ENCODE results near the gene SSR2. TPM values are rescaled to one million over a fixed set of nuclear protein-coding genes. Genes with fewer than 3 reads are reported as not detected.

The SSR2 gene
- total RNA-seq, 4 donors from 2014 or later = 197 to 397 (median 308) TPM

- ATAC-seq (ENCODE audit: low FRiP score) (no peak), DNase-seq (ENCODE audit: low spot score) (no peak)
- TF ChIP-seq CTCF (IDR thresholded peaks at IDR 0.05) = no peak
Measured at GRCh38 chr1:155960081-155960745, 60.5 kb downstream of the SSR2 start.

Other genes with a start within 250 kb of the SSR2 start
- 10 to 100 TPM; 21.5 to 52.0 (median 37.9) TPM for gene GON4L, start 163.7 kb downstream of the SSR2 start, total RNA-seq
- gene SYT11, start 161.4 kb downstream of the SSR2 start, total RNA-seq = 10 to 100 TPM in 1 of 4 donors, 1 to 10 TPM in 3; 4.2 to 11.2 (median 6.2) TPM
- gene RIT1, start 109.6 kb downstream of the SSR2 start, total RNA-seq = 10 to 100 TPM; 27.1 to 38.5 (median 32.9) TPM
- 10 to 100 TPM; 28.8 to 54.2 (median 42.7) TPM for gene KHDC4, start 86.5 kb downstream of the SSR2 start, total RNA-seq
- not detected for gene RXFP4, start 79.3 kb downstream of the SSR2 start, total RNA-seq
- gene ARHGEF2, start 42.4 kb downstream of the SSR2 start, total RNA-seq = 100 to 1,000 TPM in 2 of 4 donors, 10 to 100 TPM in 2; 89.5 to 151 (median 98.6) TPM
- 10 to 100 TPM; 16.2 to 24.5 (median 18.6) TPM for gene UBQLN4, start 32.8 kb upstream of the SSR2 start, total RNA-seq
- 10 to 100 TPM; 45.8 to 74.3 (median 65.0) TPM for gene LAMTOR2, start 33.8 kb upstream of the SSR2 start, total RNA-seq
- gene RAB25, start 40.2 kb upstream of the SSR2 start, total RNA-seq = under 1 TPM in 1 of 4 donors, not detected in 3; 0.84 TPM
- under 1 TPM; 0.56 to 0.96 (median 0.66) TPM for gene MEX3A, start 61.5 kb upstream of the SSR2 start, total RNA-seq
- gene LMNA, start 93.8 kb upstream of the SSR2 start, total RNA-seq = 1,000 to 10,000 TPM in 1 of 4 donors, 100 to 1,000 TPM in 3; 288 to 1,820 (median 589) TPM
- 10 to 100 TPM in 3 of 4 donors, 1 to 10 TPM in 1; 4.1 to 99.1 (median 24.6) TPM for gene SEMA4A, start 132.6 kb upstream of the SSR2 start, total RNA-seq
- gene SLC25A44, start 173.2 kb upstream of the SSR2 start, total RNA-seq = 10 to 100 TPM; 19.1 to 89.8 (median 36.3) TPM
- gene PMF1, start 192.1 kb upstream of the SSR2 start, total RNA-seq = 10 to 100 TPM; 34.0 to 74.8 (median 49.5) TPM
- 1 to 10 TPM in 1 of 4 donors, under 1 TPM in 1, not detected in 2; 0.82 to 5.0 TPM for gene BGLAP, start 221.2 kb upstream of the SSR2 start, total RNA-seq
- 1 to 10 TPM in 3 of 4 donors, under 1 TPM in 1; 0.74 to 3.4 (median 1.6) TPM for gene PAQR6, start 227.1 kb upstream of the SSR2 start, total RNA-seq

Data from omental fat pad (tissue), 4 donors.